SH-SY5Y (cell line): ENCODE results near the gene CASP9.

Experiments
- GATA2 ChIP-seq: IDR thresholded peaks from 2 replicates; pipeline ENCODE4 v1.6.1; 2011; ENCODE audit warnings: mild to moderate bottlenecking, low read depth, low read length
- GATA3 ChIP-seq: IDR thresholded peaks from 2 replicates; pipeline ENCODE4 v1.6.1; 2011; ENCODE audit warnings: low read depth, mild to moderate bottlenecking, low read length, moderate library complexity

Gene CASP9

DNA sequence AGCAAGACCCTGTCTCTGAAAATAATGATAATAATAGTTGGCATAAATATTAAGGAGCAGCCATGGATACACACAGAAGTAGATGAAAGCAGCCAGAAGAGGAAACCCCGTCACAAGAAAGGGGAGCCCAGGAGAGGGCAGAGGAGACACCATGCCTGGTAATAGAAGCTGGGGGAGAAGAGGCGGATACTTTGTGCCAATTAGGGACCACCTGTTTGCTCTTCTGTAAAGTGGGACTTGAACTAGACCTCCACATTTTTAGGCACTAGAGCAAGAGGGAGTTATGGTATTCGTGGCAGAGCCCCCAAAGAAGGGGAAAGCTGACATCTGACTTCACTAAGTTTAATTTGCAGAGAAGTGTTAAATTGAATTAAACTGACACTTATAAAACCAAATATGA, 35.6 kb downstream of the CASP9 start:
- TF ChIP-seq GATA3 (no peak), GATA2 (no peak)

DNA sequence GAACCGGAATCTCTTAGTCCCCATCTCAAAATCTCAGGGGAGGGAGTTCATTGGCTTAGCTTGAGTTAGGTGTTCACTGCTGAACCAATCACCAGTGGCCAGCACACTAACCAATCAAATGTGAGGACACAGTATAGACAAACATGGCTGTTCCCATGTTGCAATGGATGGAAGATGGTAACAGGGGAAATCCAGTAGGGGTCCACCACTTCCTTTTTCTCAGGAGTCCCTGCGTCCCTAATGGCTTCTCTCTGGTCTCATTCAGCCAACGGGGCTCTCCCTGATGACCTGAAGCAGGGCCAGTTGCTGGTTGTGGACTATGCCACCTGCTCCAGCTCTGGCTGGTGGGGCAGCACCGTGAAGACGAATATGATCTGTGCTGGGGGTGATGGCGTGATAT, 38.4 kb downstream of the CASP9 start:
- TF ChIP-seq GATA3 = no peak
- no peak for TF ChIP-seq GATA2

DNA sequence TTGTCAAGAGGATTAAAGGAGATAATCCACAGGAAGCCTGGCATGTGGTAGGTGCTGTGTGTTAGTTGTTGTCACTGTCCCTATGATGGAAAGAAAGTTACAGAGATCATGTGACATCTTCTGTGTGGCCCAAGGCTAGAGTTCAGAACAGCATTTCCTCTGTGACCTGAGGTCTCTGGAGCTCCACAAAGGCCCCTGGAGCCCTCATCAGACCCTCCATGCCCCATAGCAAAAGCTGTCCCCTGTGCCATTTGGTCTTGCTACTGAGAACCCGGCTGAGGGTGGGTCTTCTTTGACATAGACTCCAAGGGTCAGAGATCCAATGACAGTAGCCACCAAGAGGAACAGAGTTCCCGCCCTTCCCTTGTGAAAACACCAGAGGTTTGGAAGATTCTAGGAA, 40.0 kb downstream of the CASP9 start:
- TF ChIP-seq GATA3 (no peak), GATA2 (no peak)

DNA sequence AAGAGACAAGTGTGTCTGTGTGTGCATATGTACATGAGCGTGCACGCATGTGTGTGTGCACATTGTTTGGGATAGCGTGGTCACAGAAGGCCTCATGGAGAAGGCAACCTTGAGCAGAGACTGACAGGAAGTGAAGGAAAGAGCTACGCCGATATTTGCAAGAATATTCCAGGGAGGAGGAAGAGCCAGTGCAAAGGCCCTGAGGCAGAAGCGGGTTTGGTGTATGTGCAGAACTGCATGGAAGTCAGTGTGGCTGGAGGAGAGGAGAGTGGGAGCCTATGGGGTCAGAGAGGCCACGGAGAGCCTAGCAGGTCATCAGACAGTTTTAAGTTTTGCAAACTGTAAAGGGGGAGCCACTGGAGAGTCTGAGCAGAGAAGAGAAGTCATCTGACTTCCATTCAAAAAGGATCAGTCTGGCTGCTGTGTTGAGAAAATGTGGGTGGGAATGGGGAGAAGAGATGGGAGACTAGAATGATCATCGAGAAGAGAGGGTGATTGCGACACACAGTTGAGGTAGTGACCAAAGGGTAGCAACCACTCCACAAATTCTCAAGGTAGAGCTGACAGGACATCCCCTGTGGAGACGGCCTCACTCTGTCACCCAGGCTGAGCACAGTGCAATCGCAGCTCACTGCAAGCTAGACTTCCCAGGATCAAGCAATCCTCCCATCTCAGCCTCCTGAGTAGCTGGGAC, 44.2 kb downstream of the CASP9 start:
- TF ChIP-seq GATA3 (no peak), GATA2 (no peak)

DNA sequence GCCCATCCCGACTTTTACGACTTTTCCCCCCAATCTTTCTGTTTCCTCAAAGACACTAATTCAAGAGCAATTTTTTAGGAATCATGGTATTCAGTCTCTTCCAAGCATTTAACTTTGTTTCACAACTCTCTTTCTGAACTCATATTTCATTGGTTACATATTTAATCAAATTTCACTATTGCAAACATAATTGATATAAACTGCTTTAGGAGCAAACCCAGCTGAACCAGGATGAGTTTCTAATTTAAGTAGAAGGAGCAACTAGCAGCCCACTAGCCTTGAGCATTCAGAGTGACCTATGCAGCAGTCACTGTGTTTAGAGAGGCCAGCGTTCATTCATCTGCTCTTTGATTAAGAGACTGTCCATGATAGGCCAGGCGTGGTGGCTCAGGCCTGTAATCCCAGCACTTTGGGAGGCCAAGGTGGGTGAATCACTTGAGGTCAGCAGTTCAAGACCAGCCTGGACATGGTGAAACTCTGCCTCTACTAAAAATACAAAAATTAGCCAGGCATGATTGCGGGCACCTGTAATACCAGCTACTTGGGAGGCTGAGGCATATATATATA, 46.3 kb downstream of the CASP9 start:
- TF ChIP-seq GATA2 (no peak), GATA3 (no peak)

DNA sequence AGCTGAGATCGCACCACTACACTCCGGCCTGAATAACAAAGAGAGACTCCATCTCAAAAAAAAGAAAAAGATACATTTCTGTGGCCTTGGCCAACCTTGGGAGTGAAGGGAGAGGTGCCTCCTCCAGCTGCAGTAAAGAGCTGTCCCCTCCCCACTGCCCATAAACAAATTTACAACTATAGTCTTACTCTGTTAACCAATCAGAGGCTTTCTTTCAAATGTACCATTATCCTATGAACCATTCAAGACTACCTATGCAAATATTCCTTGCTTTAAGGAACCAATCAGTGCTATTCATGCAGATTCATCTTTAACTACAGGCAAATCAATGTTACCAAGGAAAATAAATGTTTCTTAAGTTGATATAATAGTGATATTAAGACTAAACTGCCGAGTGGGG, 47.1 kb downstream of the CASP9 start:
- TF ChIP-seq GATA2 (no peak), GATA3 (no peak)

DNA sequence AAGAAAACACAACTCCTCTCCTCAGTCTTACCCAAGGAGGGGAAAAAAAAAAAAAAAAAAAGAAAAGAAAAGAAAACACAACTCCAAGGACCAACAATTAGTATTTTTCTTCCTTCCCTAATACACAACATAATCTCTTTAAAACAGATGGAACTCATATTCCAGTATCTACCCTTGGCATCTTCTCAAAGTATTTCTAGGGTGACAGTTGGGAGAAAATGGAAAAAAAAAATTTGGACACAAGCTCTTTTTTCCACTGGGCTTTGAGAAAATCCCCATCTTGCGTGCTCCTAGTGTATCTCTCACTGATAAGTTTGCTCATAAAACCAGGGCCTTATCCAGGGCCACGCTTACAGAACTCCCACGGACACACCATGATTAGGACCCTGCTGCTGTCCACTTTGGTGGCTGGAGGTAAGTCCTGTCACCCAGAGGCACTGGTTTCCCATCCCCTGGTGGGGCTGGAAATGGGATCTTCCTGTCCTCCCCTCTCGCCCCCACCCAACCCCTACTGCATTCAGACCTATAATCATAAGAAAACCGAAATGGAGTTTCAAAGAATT, 48.2 kb downstream of the CASP9 start, which contains the start of gene CELA2B:
CELA2B (plus strand) TSS at position 353 of the 563 bp plus-strand sequence; CDS start at position 375, 22 bp downstream.
- TF ChIP-seq GATA3 = no peak
- no peak for TF ChIP-seq GATA2

DNA sequence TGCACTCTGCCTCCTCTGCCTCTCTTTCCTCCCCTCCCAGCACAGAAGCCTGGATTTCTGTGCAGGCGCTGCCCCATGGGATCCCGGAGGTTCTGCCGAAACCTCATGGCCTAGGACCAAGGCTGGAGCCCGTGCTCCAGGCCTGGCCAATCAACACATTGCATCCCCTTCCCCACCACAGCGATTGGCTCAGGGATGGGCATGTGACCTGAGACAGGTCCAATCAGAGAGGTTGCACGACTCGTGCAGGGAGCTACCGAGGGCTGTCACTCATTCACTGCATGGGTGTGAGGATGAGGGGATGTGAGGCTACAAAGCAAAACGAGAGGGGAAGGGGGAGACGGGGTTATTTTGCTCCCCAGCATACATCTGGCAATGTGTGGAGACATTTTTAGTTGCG, 51.4 kb downstream of the CASP9 start:
- TF ChIP-seq GATA2 = no peak
- TF ChIP-seq GATA3 = no peak

DNA sequence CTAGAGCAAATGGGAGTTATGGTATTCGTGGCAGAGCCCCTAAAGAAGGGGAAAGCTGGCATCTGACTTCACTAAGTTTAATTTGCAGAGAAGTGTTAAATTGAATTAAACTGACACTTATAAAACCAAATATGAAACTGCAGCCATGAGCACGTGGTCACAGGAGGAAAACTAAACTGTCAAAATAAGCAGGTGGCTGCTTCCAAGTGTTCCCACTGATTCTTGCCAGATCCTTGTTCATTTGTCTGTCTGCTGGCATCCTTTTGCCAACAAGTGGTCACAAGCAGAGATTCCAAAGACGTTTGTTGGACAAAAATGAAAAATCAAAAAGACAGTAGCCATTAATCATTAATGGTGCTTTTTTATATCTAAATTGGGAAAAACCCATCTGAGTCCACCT, 54.7 kb downstream of the CASP9 start:
- TF ChIP-seq GATA3 = no peak
- no peak for TF ChIP-seq GATA2

DNA sequence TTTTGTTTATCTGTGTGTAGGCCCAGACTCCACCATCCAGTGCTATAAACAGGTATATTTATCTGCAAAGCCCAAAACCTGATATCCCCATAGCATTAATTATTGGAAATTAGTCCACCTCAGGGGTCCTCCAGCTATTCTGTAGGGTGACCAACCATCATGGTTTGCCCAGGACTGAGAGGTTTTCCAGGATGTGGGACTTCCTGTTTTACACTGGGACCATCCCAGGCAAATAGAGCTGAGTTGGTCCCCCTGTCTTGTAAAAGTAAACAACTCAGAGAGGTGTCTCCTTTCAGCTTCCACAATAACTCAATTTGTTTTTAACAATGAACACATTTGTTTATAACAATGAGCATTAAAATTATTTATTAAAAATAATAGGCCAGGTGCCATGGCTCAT, 55.9 kb downstream of the CASP9 start:
- TF ChIP-seq GATA2 (no peak), GATA3 (no peak)

DNA sequence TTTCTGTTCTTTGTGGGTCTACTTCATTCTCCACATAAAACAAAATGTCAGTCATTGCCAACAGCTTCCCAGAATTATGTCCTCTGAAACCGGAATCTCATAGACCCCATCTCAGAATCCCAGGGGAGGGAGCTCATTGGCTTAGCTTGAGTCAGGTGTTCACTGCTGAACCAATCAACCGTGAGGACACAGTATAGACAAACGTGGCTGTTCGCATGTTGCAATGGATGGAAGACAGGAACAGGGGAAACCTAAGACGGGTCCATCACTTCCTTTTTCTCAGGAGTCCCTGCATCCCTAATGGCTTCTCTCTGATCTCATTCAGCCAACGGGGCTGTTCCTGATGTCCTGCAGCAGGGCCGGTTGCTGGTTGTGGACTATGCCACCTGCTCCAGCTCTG, 58.3 kb downstream of the CASP9 start:
- no peak for TF ChIP-seq GATA2
- TF ChIP-seq GATA3 = no peak

DNA sequence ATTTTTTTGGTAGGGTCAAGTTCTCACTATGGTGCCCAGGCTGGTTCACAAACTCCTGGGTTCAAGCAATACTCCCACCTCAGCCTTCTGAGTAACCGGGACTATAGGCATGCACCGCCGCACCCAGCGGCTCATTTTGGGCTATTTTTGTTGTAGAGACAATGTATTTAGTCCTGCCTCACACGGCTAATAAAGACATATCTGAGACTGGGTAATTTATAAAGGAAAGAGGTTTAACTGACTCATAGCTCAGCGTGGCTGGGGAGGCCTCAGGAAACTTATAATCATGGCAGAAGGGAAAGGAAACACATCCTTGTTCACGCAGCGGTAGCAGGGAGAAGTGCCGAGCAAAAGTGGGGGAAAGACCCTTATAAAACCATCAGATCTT, 63.3 kb downstream of the CASP9 start:
- TF ChIP-seq GATA3 (no peak), GATA2 (no peak)

DNA sequence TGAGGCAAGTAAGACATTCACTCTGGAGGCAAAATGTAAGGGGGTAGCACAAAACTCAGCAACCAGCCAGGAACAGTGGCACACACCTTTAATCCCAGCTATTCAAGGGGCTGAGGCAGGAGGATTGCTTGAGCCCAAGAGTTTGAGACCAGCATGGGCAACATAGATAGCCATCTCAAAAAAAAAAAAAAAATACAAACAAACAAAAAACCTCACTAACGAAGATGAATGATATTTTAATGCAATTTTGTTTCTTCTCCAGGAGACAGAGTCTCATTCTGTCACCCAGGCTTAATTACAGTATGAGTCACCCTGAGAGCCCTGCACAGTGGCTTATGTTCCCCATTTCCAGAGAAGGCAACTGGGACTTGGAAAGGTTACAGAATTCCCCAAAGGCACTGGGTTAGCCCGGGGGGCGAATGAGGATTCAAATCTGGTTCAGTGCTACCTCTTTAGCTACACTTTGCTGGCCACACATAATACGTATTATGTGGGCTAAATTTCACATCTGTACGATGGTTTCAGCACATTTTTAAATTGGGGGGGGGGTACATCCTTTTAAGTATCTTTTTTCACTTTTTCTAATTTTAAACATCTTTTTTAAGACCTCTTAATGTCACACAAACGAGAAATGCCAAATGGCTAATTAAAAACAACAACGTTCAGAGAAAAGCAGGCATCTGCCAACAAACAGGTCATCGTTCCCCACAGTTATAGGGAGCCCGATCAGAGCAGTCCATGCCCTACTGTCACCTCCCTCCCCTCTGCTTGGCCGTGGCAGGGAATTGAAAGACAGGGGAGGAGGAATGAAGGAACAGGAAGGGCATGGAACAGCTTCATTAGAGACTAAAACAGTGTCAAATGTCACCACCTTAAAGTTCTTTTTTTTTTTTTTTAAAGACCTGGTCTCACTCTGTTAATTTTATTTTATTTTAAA, 64.0 kb downstream of the CASP9 start:
- TF ChIP-seq GATA3 (no peak; the same call in 1 of the 2 replicates), GATA2 (peak; percentile 88)

DNA sequence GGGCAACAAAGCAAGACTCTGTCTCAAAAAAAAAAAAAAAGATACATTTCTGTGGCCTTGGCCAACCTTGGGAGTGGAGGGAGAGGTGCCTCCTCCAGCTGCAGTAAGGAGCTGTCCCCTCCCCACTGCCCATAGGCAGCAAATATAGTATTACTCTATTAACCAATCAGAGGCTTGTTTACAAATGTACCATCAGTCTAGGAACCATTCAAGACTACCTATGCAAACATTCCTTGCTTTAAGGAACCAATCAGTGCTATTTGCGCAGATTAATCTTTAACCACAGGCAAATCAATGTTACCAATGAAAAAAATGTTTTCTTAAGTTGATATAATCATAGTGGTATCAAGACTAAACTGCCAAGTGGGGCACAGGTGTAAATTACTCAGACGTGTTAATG, 66.4 kb downstream of the CASP9 start:
- TF ChIP-seq GATA2 = no peak
- no peak for TF ChIP-seq GATA3
